ENCODE data around the gene GID8.

The GID8 gene

GRCh38 chr20:62937268-62938104 lies 461 bp upstream of the GID8 start:
- in situ Hi-C loops (cut with HindIII; ENCODE audit: low sequenced_read_pairs): loop anchor here (25.0 kb wide), 1 partner anchor 275 kb away; the partner anchor contains the start of gene YTHDF1

- in situ Hi-C loops (cut with HindIII; ENCODE audit: low sequenced_read_pairs): loop anchor here (25.0 kb wide), 1 partner anchor 271 kb away; the partner anchor contains the start of gene YTHDF1
These were observed 2.9 kb downstream of the GID8 start for GRCh38 chr20:62940875-62941274.

GRCh38 chr20:62941792-62942191 lies 3.8 kb downstream of the GID8 start:
- in situ Hi-C loops (cut with HindIII; ENCODE audit: low sequenced_read_pairs): loop anchor here (25.0 kb wide), 1 partner anchor 271 kb away; the partner anchor contains the start of gene YTHDF1

- in situ Hi-C loops (cut with HindIII; ENCODE audit: low sequenced_read_pairs): loop anchor here (25.0 kb wide), 1 partner anchor 270 kb away; the partner anchor contains the start of gene YTHDF1
These were observed 4.5 kb downstream of the GID8 start for GRCh38 chr20:62942456-62942855.

GRCh38 chr20:62943396-62943795 lies 5.4 kb downstream of the GID8 start:
- in situ Hi-C loops (cut with HindIII; ENCODE audit: low sequenced_read_pairs): loop anchor here (25.0 kb wide), 1 partner anchor 269 kb away; the partner anchor contains the start of gene YTHDF1

- in situ Hi-C loops (cut with HindIII; ENCODE audit: low sequenced_read_pairs): loop anchor here (25.0 kb wide), 1 partner anchor 268 kb away; the partner anchor contains the start of gene YTHDF1
These were observed 6.2 kb downstream of the GID8 start for GRCh38 chr20:62944184-62944583.

GRCh38 chr20:62944746-62945145 lies 6.8 kb downstream of the GID8 start:
- in situ Hi-C loops (cut with HindIII; ENCODE audit: low sequenced_read_pairs): loop anchor here (25.0 kb wide), 1 partner anchor 268 kb away; the partner anchor contains the start of gene YTHDF1

- in situ Hi-C loops (cut with HindIII; ENCODE audit: low sequenced_read_pairs): loop anchor here (25.0 kb wide), 1 partner anchor 266 kb away; the partner anchor contains the start of gene YTHDF1
These were observed 7.9 kb downstream of the GID8 start for GRCh38 chr20:62945771-62946339.

- in situ Hi-C loops (cut with HindIII; ENCODE audit: low sequenced_read_pairs): loop anchor here (25.0 kb wide), 1 partner anchor 265 kb away; the partner anchor contains the start of gene YTHDF1
These were observed 9.0 kb downstream of the GID8 start for GRCh38 chr20:62946918-62947317.

- in situ Hi-C loops (cut with HindIII; ENCODE audit: low sequenced_read_pairs): loop anchor here (25.0 kb wide), 1 partner anchor 265 kb away; the partner anchor contains the start of gene YTHDF1
These were observed 9.8 kb downstream of the GID8 start for GRCh38 chr20:62947532-62948300.

GRCh38 chr20:62949153-62949821 lies 11.3 kb downstream of the GID8 start:
- in situ Hi-C loops (cut with HindIII; ENCODE audit: low sequenced_read_pairs): loop anchor here (25.0 kb wide), 1 partner anchor 263 kb away; the partner anchor contains the start of gene YTHDF1

GRCh38 chr20:62949962-62950361 lies 12.0 kb downstream of the GID8 start:
- in situ Hi-C loops (cut with HindIII; ENCODE audit: low sequenced_read_pairs): loop anchor here (25.0 kb wide), 1 partner anchor 262 kb away; the partner anchor contains the start of gene YTHDF1

- in situ Hi-C loops (cut with HindIII; ENCODE audit: low sequenced_read_pairs): no loop called here
These were observed 12.8 kb downstream of the GID8 start for GRCh38 chr20:62950741-62951140.

GRCh38 chr20:62951143-62951895 lies 13.4 kb downstream of the GID8 start:
- in situ Hi-C loops (cut with HindIII; ENCODE audit: low sequenced_read_pairs): no loop called here

GRCh38 chr20:62951896-62952372 lies 14.0 kb downstream of the GID8 start:
- in situ Hi-C loops (cut with HindIII; ENCODE audit: low sequenced_read_pairs): no loop called here

- in situ Hi-C loops (cut with HindIII; ENCODE audit: low sequenced_read_pairs): no loop called here
These were observed 14.5 kb downstream of the GID8 start, which contains the start of gene SLC17A9 for GRCh38 chr20:62952373-62952967. Gene SLC17A9, plus strand, starts transcription at chr20:62952709. Its CDS starts 122 bp downstream, at chr20:62952831.

GRCh38 chr20:62952968-62953838 lies 15.3 kb downstream of the GID8 start:
- in situ Hi-C loops (cut with HindIII; ENCODE audit: low sequenced_read_pairs): no loop called here
